HG02759 (cell line): ENCODE results near the gene NOX1.
A peak's percentile ranks its signal among the peaks of the same experiment; 100 is the strongest.
"Not testable (repeated sequence)": the region's sequence is repeated elsewhere in the genome, so short reads cannot be mapped to it uniquely, and the experiment has no call there.

Experiments
- ATAC-seq: cut with Tn5 transposase; IDR thresholded peaks from one replicate; pipeline ENCODE4 v1.9.1; 2021; ENCODE audit warnings: mild to moderate bottlenecking, moderate library complexity; ENCODE audit not compliant: unreplicated experiment

Gene NOX1

GRCh38 chrX:100819837-100820666 lies 54.1 kb downstream of the NOX1 start, which contains the start of gene CSTF2:
CSTF2 (plus strand) TSS chrX:100820391; CDS start chrX:100820417, 26 bp downstream.
- peak; percentile 100 for ATAC-seq

DNA sequence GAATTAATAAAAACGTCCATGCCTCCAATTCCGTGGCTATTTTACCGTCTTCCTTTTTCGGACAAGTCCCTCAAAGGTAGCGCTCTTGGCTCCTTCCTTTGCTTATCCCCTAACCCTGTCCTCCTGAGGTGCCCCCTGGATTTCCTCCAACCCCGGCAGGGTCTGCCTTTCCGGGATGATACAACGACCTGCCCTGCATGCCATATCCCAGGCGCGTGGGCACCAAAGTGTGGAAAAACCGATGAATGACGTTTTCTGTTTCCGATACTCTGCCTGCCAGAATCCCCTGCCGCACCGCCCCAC lies 54.7 kb downstream of the NOX1 start:
- no peak for ATAC-seq

DNA sequence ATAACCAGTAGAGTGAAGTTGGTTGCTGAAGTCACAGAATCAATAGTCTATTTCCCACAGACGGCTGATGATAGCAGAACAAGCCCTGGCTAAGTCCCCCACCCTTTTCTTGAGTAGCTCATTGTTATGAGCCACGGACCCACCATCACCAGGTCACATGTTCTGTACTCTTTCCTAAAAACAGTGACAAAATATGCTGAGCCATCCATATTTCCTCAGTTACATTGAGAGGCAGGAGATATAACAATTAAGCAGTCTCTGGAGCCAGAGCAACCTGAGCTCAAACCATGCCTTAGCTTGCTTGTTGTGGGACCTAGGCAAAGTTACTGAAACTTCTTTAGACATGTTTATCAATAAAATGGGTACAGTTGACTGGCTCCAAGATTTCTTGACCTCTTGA lies 56.8 kb downstream of the NOX1 start:
- no peak for ATAC-seq

- ATAC-seq: no peak
Observed at GRCh38 chrX:100812216-100813158, 61.7 kb downstream of the NOX1 start.

- not testable (repeated sequence) for ATAC-seq
Observed at GRCh38 chrX:100808265-100808664, 65.9 kb downstream of the NOX1 start.

DNA sequence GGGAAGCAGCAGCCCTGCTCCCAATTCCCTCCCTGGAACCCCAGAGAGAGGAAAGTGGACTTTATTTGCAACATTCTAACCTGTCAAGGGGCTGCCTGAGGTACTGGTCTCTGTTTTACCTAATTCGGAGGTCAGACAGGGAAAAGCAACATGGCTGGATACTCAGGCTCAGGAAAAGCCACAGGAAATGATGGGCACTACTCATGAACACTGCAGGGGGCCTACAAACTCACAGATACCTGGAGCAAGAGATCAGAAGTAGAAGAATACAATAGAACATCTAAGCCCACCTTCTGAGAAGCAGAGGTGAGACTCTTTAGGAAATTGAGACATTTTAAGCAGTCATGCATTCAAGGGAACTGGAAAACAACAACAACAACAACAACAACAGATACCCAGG lies 69.4 kb downstream of the NOX1 start:
- ATAC-seq: no peak

GRCh38 chrX:100802843-100803242 lies 71.3 kb downstream of the NOX1 start:
- no peak for ATAC-seq

DNA sequence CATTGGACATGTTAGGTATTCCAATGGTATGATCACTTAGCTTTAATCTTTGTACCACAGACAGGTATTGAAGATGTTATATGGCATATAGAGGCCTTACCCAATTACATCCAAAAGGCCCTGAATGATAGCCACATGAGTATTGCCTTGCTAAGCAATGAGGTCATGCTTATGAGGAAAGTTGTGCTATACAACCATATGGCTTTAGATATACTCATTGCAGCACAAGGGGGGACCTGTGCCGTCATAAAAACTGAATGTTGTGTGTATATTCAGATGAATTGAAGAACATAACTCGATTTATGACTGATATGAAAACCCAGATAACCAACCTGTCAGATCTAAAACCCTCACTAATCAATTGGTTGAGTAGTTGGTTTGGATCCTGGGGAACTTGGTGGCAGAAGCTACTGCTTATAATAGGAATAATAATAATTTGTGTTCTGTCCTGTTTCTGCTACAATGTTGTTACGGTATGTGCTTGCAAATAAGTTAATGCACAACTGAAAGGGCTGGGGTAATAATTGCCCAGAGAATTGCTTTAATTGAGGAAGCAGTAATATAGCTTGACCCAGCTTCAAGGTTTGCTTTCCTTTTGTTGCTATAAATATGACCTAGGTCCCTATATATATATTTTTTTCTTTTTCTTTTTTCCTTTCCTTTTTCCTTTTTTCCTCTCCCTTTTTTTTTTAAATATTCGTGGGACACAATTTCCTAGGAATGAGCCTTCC lies 75.5 kb downstream of the NOX1 start:
- no peak for ATAC-seq

GRCh38 chrX:100797359-100797758 lies 76.8 kb downstream of the NOX1 start:
- no peak for ATAC-seq

GRCh38 chrX:100796371-100796770 lies 77.8 kb downstream of the NOX1 start:
- not testable (repeated sequence) for ATAC-seq
